Non-pigmented ciliary epithelial cell (primary cell): ENCODE results near the gene LPAR2.
"Not testable (repeated sequence)": the region's sequence is repeated elsewhere in the genome, so short reads cannot be mapped to it uniquely, and the experiment has no call there.

Experiments used
- DNase-seq: peaks from one replicate; pipeline ENCODE4 v3.0.0-alpha.2; 2010; ENCODE audit warnings: low read depth

LPAR2 gene

GRCh38 chr19:19631346-19631745, 3.3 kb upstream of the LPAR2 start:
- no peak for DNase-seq

- no peak for DNase-seq
Observed at GRCh38 chr19:19630426-19630825, 2.4 kb upstream of the LPAR2 start.

GRCh38 chr19:19630062-19630414, 2.0 kb upstream of the LPAR2 start:
- DNase-seq: no peak

- peak; percentile 36 for DNase-seq
Observed at GRCh38 chr19:19628501-19629134, 598 bp upstream of the LPAR2 start.

GRCh38 chr19:19626516-19627472, 1.2 kb downstream of the LPAR2 start:
- DNase-seq: no peak

GRCh38 chr19:19624032-19624570, 3.9 kb downstream of the LPAR2 start:
- no peak for DNase-seq

- DNase-seq: no peak
Observed at GRCh38 chr19:19623383-19623782, 4.6 kb downstream of the LPAR2 start.

GRCh38 chr19:19619849-19620210, 8.2 kb downstream of the LPAR2 start:
- DNase-seq: no peak

GRCh38 chr19:19619181-19619848, 8.7 kb downstream of the LPAR2 start:
- DNase-seq: no peak

- DNase-seq: peak; percentile 37
Observed at GRCh38 chr19:19618219-19619051, 9.6 kb downstream of the LPAR2 start, which contains the start of gene PBX4. Gene PBX4 (minus strand): TSS chr19:19618687. CDS start chr19:19618629, 58 bp downstream.

- DNase-seq: no peak
Observed at GRCh38 chr19:19615086-19615485, 12.9 kb downstream of the LPAR2 start.

GRCh38 chr19:19613506-19613905, 14.5 kb downstream of the LPAR2 start:
- no peak for DNase-seq

- no peak for DNase-seq
Observed at GRCh38 chr19:19610376-19611202, 17.4 kb downstream of the LPAR2 start.

- DNase-seq: not testable (repeated sequence)
Observed at GRCh38 chr19:19606686-19607085, 21.3 kb downstream of the LPAR2 start.

- DNase-seq: no peak
Observed at GRCh38 chr19:19606021-19606420, 22.0 kb downstream of the LPAR2 start.

- no peak for DNase-seq
Observed at GRCh38 chr19:19602713-19603324, 25.2 kb downstream of the LPAR2 start.

- no peak for DNase-seq
Observed at GRCh38 chr19:19602136-19602712, 25.8 kb downstream of the LPAR2 start.

GRCh38 chr19:19600793-19601330, 27.2 kb downstream of the LPAR2 start:
- no peak for DNase-seq

- not testable (repeated sequence) for DNase-seq
Observed at GRCh38 chr19:19598728-19599451, 29.1 kb downstream of the LPAR2 start.
